SK-N-MC (cell line): ENCODE data around the gene MBOAT2.

ENCODE experiments used
- EZH2 ChIP-seq: fragments of 200-600 bp; sonication (generic); IDR thresholded peaks from one replicate; pipeline ENCODE4 v1.6.1; 2017; ENCODE audit warnings: antibody characterized with exemption
- POLR2AphosphoS5 ChIP-seq: IDR thresholded peaks from 2 replicates; pipeline ENCODE4 v1.6.1; 2012; ENCODE audit warnings: mild to moderate bottlenecking, low read depth, low read length, borderline replicate concordance

- TF ChIP-seq EZH2 (no peak), POLR2AphosphoS5 (no peak)
Measured at GRCh38 chr2:8862230-8862629, 141.3 kb downstream of the MBOAT2 start.
